Amygdala (tissue), 56 donors: ENCODE data around the gene DUS1L.

ENCODE experiments used
- DNase-seq, 56 donors: peaks; one replicate each; lab custom pipeline; 2025; lab: John Stamatoyannopoulos, UW

The DUS1L gene

GRCh38 chr17:82101767-82102679 lies 36.4 kb upstream of the DUS1L start:
- peak in 21 of 56 donors; percentile 19 to 72 (median 41) for DNase-seq

DNA sequence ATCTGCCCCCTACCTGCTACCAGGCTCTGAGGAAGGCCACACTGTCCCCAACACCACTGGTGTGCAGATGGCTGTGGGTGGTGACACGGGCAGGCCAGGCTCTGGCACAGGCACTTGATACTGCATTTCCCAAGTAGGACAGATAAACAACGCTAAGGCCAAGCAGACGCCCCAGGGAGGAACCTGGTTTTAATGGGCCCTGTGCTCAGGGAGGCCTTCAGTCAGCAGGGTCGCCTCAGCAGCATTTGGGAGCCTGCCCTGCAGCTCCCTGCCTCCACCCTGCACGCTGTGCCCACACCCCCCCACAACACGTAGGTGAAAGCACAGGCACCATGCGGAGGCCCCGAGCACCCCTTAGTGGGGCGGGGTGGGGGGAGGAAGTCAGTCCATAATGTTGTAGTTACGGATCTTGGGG lies 35.7 kb upstream of the DUS1L start:
- no peak for DNase-seq

DNA sequence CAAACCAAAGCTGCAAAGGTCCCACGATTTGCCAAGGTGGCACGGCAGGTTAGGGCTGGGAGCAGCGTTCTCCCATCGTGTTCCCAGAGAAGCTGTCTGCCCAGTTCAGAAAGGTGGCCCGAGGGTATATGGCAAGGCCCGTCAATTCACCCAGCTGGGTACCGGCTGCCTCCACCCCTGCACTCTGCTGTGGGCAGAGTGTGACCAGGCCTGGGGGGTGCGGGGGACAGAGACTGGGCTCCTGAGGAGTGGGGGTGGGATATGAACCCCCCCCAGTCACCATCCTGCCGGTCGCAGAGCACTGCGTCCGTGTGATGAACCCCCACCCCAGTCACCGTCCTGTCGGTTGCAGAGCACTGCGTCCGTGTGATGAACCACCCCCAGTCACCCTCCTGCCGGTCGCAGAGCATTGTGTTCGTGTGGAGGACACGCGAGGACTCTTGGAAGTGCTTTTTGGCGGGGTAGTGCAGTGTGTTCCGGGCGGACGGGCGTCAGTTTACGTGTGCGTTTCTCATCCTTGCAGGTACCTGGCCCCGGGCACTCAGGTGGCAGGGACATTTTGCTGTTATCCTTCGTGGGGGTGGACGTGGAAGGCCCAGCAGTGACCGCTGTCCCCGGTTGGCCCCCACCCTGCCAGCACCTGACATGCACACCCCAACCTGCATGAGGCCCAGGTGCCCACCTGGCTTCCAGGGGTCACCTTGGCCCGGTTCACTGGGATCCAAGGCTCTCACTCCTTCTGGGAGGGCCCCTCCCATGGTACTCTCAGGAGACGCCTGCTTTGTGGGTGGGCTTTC lies 35.1 kb upstream of the DUS1L start:
- no peak for DNase-seq

- peak in 7 of 56 donors; percentile 55 to 88 (median 72) for DNase-seq
Measured at GRCh38 chr17:82098939-82099763, 33.5 kb upstream of the DUS1L start.

GRCh38 chr17:82098169-82098938 lies 32.8 kb upstream of the DUS1L start, which contains the start of gene FASN:
Gene FASN, minus strand, starts transcription at chr17:82098236. Its CDS starts 1,791 bp downstream, at chr17:82096445.
- DNase-seq: peak; percentile 47 to 98 (median 88)

DNA sequence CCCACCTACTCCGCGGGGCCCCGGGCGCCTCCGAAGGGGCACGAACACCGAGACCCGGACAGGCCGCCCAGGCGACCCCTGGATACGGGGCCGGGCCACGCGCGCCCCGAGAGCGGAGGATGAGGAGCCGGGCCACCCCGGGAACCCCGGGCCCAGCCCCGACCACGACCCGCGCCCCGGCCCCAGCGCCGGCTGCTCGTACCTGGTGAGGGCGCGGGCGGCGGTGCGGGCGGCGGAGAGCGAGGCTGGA lies 32.2 kb upstream of the DUS1L start:
- peak in 1 of 56 donors; percentile 69 for DNase-seq

DNA sequence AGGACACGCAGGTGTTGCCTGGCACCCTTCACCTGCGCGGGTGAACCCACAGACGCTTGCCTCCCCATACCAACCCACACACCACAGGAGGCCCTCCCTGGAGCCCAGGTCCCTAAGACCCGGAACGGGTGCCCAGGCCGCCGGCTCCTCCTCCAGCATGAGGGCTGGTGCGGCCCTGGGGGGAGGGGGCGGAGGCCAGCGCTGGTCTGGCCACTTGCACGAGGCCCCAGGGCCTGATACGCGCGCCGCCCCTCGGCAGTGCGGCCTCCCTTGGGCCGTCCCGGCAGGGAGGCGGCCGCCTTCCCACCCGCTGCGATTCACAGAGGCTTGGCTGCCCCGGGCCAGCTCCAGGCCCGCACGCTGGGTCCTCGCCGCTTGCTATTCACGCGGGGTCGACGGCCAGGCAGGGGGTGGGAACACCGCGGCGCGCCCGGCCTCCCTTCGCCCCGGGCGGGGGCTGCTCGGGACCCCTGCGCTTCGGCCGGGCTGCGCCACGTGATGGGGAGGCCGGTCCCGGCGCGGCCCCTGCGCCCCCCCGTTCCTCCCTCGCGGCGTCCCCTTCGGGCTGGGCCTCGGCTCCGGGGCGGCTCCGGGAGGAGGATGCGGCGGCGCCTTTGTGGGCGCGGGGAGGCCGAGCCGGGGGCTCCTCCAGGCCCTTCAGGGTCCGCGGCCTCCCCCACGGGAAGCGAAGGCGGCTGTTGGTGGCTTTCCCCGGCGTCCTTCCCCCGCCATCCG lies 31.7 kb upstream of the DUS1L start:
- DNase-seq: peak in 3 of 56 donors; percentile 46 to 50 (median 46)

DNA sequence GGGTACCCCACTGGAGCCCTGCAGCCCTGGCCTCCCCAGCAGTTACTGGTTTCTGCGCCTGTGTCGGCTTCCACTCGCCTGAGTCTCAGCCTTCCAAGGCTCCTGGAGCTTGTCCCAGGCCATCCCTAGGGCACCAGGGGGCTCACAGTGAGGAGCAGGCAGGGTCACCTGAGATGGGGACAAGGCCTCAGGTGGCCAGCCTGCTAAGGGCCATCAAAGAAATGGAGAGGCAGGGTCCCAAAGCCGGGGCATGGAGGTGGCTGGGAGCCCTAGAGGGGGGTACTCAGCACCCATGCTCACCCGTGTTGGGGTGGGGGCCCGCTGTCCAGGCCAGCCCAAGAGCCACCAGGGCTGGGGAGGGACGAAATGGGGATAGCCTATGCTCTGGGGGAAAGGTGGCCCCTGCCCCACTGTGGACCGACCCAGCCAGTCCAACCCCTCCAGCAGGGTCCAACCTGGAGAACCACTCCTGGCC lies 31.1 kb upstream of the DUS1L start:
- DNase-seq: no peak

DNA sequence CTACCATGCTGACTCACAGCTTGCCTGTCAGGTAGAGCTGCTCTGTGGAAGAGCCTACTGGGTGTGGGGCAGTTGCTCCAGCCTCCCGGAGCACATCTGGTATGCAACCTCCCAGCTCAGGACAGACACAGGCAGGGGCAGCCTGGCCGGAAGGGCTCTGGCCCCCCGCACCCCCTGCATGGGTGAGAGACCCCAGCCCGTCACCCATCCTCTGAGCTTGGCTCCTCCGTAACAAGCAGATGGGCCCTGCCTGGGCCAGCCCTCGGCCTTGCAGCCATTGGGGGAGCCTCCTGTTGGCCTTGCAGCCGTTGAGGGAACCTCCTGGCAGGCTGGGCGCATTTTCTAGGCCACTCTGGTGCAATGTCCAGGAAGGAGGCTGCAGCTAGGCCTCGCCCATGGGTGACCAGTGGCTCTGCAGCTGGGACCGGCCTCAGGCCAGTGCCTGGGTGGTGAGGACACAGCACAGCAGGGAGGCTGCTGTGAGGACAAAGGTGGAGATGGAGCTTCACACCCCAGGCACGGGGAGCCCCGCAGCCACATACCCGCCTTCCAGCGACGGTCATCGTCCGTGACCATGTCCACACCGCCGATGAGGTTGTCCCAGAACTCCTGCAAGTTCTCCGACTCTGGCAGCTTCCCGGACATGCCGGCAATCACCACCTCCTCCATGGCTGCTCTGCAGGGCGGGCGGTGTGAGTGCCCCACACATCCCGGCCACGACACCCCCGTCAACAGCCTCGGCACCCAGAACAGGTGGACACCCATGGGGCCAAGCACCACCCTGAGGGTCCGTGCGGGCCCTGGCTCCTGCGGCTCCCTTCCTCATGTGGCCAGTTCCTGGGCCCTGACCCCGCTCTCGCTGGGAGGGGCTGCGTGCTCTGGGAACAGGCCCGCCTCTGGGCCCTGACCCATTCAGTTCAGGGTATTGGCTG lies 30.4 kb upstream of the DUS1L start:
- no peak for DNase-seq

GRCh38 chr17:82094931-82095776 lies 29.6 kb upstream of the DUS1L start:
- no peak for DNase-seq

DNA sequence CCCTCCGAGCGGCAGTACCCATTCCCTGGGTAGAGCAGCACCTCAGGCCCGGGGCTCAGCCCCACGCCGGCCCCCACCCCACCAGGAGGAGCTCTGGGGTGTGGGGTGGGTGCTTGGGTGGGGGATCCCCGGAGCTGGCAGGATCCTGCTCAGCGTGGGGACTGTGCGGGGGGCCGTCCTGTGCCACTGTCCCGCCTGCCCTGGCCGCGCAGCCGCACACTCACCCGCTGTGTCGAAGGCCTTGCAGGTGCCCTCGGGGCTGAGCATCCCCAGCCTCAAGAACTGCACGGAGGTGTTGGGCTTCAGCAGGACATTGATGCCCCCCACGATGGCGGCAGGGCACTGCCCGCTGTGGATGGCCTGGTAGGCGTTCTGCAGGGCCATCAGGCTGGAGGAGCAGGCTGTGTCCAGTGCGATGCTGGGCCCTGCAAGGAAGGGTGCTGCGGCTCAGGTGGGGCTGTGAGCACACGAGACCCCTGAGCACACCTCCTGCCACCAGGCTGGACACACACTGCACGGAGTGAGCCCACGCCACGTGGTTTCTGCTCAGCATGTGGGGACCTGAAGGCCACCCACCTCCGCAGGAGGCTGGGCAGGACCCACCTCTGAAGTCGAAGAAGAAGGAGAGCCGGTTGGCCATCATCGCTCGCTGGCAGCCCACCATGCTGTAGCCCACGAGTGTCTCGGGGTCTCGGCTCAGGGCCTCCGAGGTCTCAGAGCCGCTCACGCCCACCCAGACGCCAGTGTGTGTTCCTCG lies 27.6 kb upstream of the DUS1L start:
- no peak for DNase-seq

GRCh38 chr17:82092628-82092994 lies 27.0 kb upstream of the DUS1L start:
- no peak for DNase-seq

DNA sequence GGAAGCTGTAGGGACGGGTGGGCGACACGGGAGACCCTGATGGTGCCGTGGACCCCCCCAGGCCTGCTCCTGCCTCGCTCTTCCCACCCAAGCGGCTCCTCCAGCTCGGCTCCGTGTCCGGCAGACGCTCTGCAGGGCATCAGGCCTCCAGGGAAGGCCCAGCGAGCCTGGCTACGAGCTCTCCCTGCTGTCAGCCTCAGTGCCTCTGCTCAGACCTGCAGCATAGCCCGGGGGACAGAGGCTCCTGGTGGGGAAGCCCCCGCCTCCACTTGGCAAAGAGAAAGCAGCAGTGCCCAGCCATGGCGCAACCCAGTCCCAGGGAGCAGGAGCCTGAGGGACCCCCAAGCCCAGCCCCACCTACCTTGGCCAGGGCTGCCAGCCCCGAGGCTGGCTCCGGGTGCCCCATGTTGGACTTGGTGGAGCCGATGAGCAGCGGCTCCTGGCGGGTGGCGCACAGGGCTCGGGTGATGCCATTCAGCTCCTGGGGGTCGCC lies 26.5 kb upstream of the DUS1L start:
- DNase-seq: no peak

DNA sequence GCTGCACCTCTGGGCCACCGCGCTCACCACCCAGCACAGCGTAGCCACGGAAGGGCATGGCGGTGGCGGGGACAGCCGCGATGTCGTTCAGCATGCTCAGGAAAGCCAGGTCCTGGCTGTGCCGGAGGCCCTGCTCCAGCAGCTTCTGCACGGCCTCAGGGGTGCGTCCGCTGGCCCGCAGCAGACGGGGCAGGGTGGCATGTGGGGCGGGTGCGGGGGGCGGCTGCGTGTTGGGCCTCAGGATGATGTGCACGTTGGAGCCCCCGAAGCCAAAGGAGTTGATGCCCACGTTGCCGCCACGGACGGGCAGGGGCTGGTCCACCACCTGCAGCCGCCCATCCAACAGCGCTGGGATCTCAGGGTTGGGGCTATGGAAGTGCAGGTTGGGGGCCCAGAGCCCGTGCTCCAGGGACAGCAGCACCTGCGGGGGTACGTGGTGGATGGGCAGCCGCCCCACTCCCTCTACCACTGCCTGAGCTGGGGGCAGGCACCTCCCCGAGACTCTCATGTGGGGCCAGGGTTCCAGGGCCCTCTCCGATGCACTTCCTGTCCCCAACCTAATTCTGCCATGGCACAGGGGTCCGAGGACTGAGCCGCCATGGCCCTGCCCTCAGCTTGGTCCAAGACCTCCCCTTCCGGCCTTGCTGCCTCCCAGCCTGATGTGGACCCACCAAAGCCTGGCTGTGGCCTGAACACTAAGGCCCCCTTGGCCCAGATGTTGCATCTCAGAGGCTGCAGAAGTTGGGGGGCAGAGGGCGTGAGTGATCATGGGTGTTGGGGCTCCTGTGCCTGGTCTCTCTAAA lies 25.9 kb upstream of the DUS1L start:
- DNase-seq: no peak

- no peak for DNase-seq
Measured at GRCh38 chr17:82090549-82091263, 25.1 kb upstream of the DUS1L start.
